IPS DF 4.7 (cell line): ENCODE measurements around the gene ZDHHC8.

Experiments
- DNase-seq: peaks from one replicate; pipeline ENCODE4 v3.0.0-alpha.2; 2013; ENCODE audit warnings: low spot score; ENCODE audit errors: extremely low read depth

ZDHHC8 gene

GRCh38 chr22:20131597-20131858 is at the start of gene ZDHHC8:
Gene ZDHHC8, plus strand, starts transcription at chr22:20131804. Its CDS starts 144 bp downstream, at chr22:20131948.
- DNase-seq, result no peak

- no peak for DNase-seq
Observed at GRCh38 chr22:20083157-20083890, 48.3 kb upstream of the ZDHHC8 start.

GRCh38 chr22:20083891-20084546 is 47.6 kb upstream of the ZDHHC8 start:
- no peak for DNase-seq

- DNase-seq, result no peak
Observed at GRCh38 chr22:20084547-20085413, 46.8 kb upstream of the ZDHHC8 start.

- DNase-seq, result no peak
Observed at GRCh38 chr22:20085651-20086050, 46.0 kb upstream of the ZDHHC8 start.

- no peak for DNase-seq
Observed at GRCh38 chr22:20086101-20086599, 45.5 kb upstream of the ZDHHC8 start.

GRCh38 chr22:20086763-20087162 is 44.8 kb upstream of the ZDHHC8 start:
- no peak for DNase-seq

GRCh38 chr22:20087319-20088262 is 44.0 kb upstream of the ZDHHC8 start:
- DNase-seq, result no peak

- DNase-seq, result no peak
Observed at GRCh38 chr22:20088263-20088648, 43.3 kb upstream of the ZDHHC8 start.

- DNase-seq, result no peak
Observed at GRCh38 chr22:20089226-20089976, 42.2 kb upstream of the ZDHHC8 start.

GRCh38 chr22:20089977-20090729 is 41.5 kb upstream of the ZDHHC8 start:
- no peak for DNase-seq

- DNase-seq, result no peak
Observed at GRCh38 chr22:20090730-20091240, 40.8 kb upstream of the ZDHHC8 start.

GRCh38 chr22:20091690-20092476 is 39.7 kb upstream of the ZDHHC8 start:
- no peak for DNase-seq

- DNase-seq, result no peak
Observed at GRCh38 chr22:20092477-20092854, 39.1 kb upstream of the ZDHHC8 start.

GRCh38 chr22:20093418-20094196 is 38.0 kb upstream of the ZDHHC8 start:
- DNase-seq, result no peak

GRCh38 chr22:20094197-20094807 is 37.3 kb upstream of the ZDHHC8 start:
- DNase-seq, result no peak

GRCh38 chr22:20095521-20095920 is 36.1 kb upstream of the ZDHHC8 start:
- DNase-seq, result no peak
